B cell (primary cell): ENCODE data around the gene APOB. TPM values are rescaled to one million over a fixed set of nuclear protein-coding genes. Genes with fewer than 3 reads are reported as not detected.

Source experiments
- ATAC-seq: fragments of 200-7000 bp; cut with Tn5 transposase; one replicate; pipeline ENCODE4 v1.10.0; 2021; ENCODE audit warnings: low read depth, mild to moderate bottlenecking, moderate number of reproducible peaks, moderate library complexity
- CTCF ChIA-PET: fragments of 350-600 bp; sonication (Branson Sonifier 250); formaldehyde crosslinking; loops from one replicate; lab custom pipeline; 2021; ENCODE audit warnings: antibody characterized with exemption, inconsistent platforms; lab: Charles Lee
- POLR2A ChIA-PET: fragments of 350-600 bp; sonication (Branson Sonifier 250); formaldehyde crosslinking; loops from one replicate; lab custom pipeline; 2021; ENCODE audit warnings: antibody characterized with exemption; lab: Charles Lee
- DNase-seq: peaks from one replicate; pipeline ENCODE4 v3.0.0; 2013
- H2AFZ ChIP-seq: 2 replicates; pipeline ENCODE4 v1.6.1; 2012; ENCODE audit warnings: mild to moderate bottlenecking, low read depth, low read length; ENCODE audit not compliant: insufficient read depth, poor library complexity, severe bottlenecking
- H3K27ac ChIP-seq, 2 donors: 1 replicate in 1 of 2; 2 replicates in 1 of 2; pipeline ENCODE4 v1.5.1; 2012 to 2013; ENCODE audit warnings: low read length in 2 of 2, mild to moderate bottlenecking in 2 of 2, moderate library complexity in 1 of 2
- H3K27me3 ChIP-seq, 4 experiments: fragments of 200-600 bp in 1 of 4; sonication (generic) in 1 of 4; replicated peaks in 1 of 4; 1 replicate in 2 of 4; 2 replicates in 2 of 4; pipeline versions ENCODE4 v1.6.1 to v1.7.0; 2013 to 2016; ENCODE audit warnings: low read length in 3 of 4, mild to moderate bottlenecking in 2 of 4, mixed read lengths in 1 of 4, moderate library complexity in 1 of 4; ENCODE audit not compliant: insufficient read depth in 4 of 4, control insufficient read depth in 3 of 4; ENCODE audit errors: control extremely low read depth in 1 of 4
- H3K36me3 ChIP-seq, 2 experiments: replicated peaks in 1 of 2; 1 replicate in 1 of 2; 2 replicates in 1 of 2; pipeline versions ENCODE4 v1.6.1 to v1.7.1; 2013; ENCODE audit warnings: low read length in 1 of 2; ENCODE audit not compliant: insufficient read depth in 2 of 2, control insufficient read depth in 1 of 2; ENCODE audit errors: control extremely low read depth in 1 of 2, extremely low read depth in 1 of 2
- H3K4me1 ChIP-seq, 2 donors: fragments of 200-600 bp in 1 of 2; sonication (generic) in 1 of 2; 1 replicate in 1 of 2; 2 replicates in 1 of 2; pipeline versions ENCODE4 v1.5.1 to v1.6.1; 2013 to 2017; ENCODE audit warnings: low read length in 2 of 2; ENCODE audit not compliant: control insufficient read depth in 2 of 2, insufficient read depth in 2 of 2
- H3K4me2 ChIP-seq: replicated peaks from 2 replicates; pipeline ENCODE3; 2012; ENCODE audit warnings: mild to moderate bottlenecking, low read depth, low read length; ENCODE audit not compliant: poor library complexity, severe bottlenecking
- H3K4me3 ChIP-seq, 5 experiments: fragments of 200-600 bp in 1 of 5; sonication (generic) in 1 of 5; 1 replicate in 3 of 5; 2 replicates in 2 of 5; pipeline versions ENCODE4 v1.5.1 to v1.7.0; 2011 to 2016; ENCODE audit warnings: low read length in 4 of 5, mild to moderate bottlenecking in 4 of 5, low read depth in 2 of 5, control low read depth in 1 of 5, moderate library complexity in 1 of 5; ENCODE audit not compliant: insufficient read depth in 1 of 5; ENCODE audit errors: control extremely low read depth in 1 of 5, extremely low read depth in 1 of 5
- H3K79me2 ChIP-seq: fragments of 200-600 bp; sonication (generic); one replicate; pipeline ENCODE4 v1.6.0; 2016; ENCODE audit warnings: low read length; ENCODE audit not compliant: control insufficient read depth, insufficient read depth
- H3K9ac ChIP-seq: fragments of 200-600 bp; sonication (generic); 2 replicates; pipeline ENCODE4 v1.6.1; 2017; ENCODE audit warnings: mild to moderate bottlenecking, low read length, moderate library complexity
- H3K9me3 ChIP-seq, 3 donors: one replicate each; pipeline versions ENCODE4 v1.6.1 to v1.7.1; 2013; ENCODE audit warnings: low read length in 2 of 3; ENCODE audit not compliant: control insufficient read depth in 2 of 3, insufficient read depth in 1 of 3; ENCODE audit errors: control extremely low read depth in 1 of 3
- H4K20me1 ChIP-seq: 2 replicates; pipeline ENCODE4 v1.6.0; 2012; ENCODE audit warnings: mild to moderate bottlenecking, low read length; ENCODE audit not compliant: insufficient read depth, control insufficient read depth, poor library complexity, severe bottlenecking
- H3K27ac Mint-ChIP-seq: one replicate; pipeline ENCODE4 v1.8.0; 2021; ENCODE audit warnings: mixed read lengths
- H3K27me3 Mint-ChIP-seq: one replicate; pipeline ENCODE4 v1.8.0; 2021; ENCODE audit warnings: mixed read lengths
- H3K4me1 Mint-ChIP-seq: one replicate; pipeline ENCODE4 v1.8.0; 2021; ENCODE audit warnings: mixed read lengths
- H3K4me3 Mint-ChIP-seq: one replicate; pipeline ENCODE4 v1.8.0; 2021; ENCODE audit warnings: mixed read lengths
- H3K9me3 Mint-ChIP-seq: one replicate; pipeline ENCODE4 v1.8.0; 2022; ENCODE audit warnings: mixed read lengths; ENCODE audit not compliant: insufficient read depth
- CTCF ChIP-seq: fragments of 200-600 bp; IDR thresholded peaks from one replicate; pipeline ENCODE4 v1.8.0; 2022; ENCODE audit warnings: antibody characterized with exemption, mild to moderate bottlenecking
- EZH2 ChIP-seq: IDR thresholded peaks from 2 replicates; pipeline ENCODE4 v1.6.1; 2012; ENCODE audit warnings: borderline replicate concordance, low read depth, mild to moderate bottlenecking, moderate library complexity, low read length; ENCODE audit not compliant: insufficient read depth, poor library complexity, severe bottlenecking
- WGBS: methylation state at CpG from one replicate; pipeline ENCODE4 v1.1.5; 2013; ENCODE audit warnings: missing lambda C conversion rate; ENCODE audit not compliant: insufficient coverage; 5-methylcytosine and 5-hydroxymethylcytosine counted together
- intact Hi-C: fragments of 100-400 bp; cut with micrococcal nuclease; formaldehyde crosslinking; loops from one replicate; pipeline ENCODE4 v1.10.0; 2022
- polyA plus RNA-seq: library from polyadenylated mRNA; depleted of rRNA; stranded (reverse); fragments of >200 nt; gene quantifications from 2 replicates; pipeline ENCODE4 v1.2.3, GENCODE V29; 2012
- total RNA-seq, 2 donors: library from RNA; stranded (reverse); fragments of 120-200 nt in 1 of 2; gene quantifications; 1 replicate in 1 of 2; 2 replicates in 1 of 2; pipeline versions ENCODE4 v1.2.3 to v1.2.4, GENCODE V29; 2013 to 2022

The APOB gene
- total and polyA plus RNA-seq, 2 donors (not counting 1 experiment from before 2014, with no cell fraction given): not detected

- no peak for TF ChIP-seq EZH2
- ChIA-PET CTCF (no interaction called here), POLR2A (interaction anchor here (0.6 kb wide), 1 partner anchor 37 kb away, joined by 5 read pairs; no protein-coding TSS in a partner anchor)
- Histone ChIP-seq H3K27ac (no peak overlapping the region), H3K4me1 (no peaks in the 10 kb centered on the region), H2AFZ (no peak overlapping the region), H3K79me2 (no peaks in the 10 kb centered on the region), H3K9ac (no peak overlapping the region), H3K4me3 (no peak overlapping the region), H3K36me3 (no peaks in the 10 kb centered on the region), H4K20me1 (no peaks in the 10 kb centered on the region), H3K4me2 (no peak overlapping the region), H3K27me3 (peaks cover 0 to 2% (median under 1%) of the 10 kb centered on the region in 4 experiments), H3K9me3 (no peaks in the 10 kb centered on the region)
- WGBS: 90% methylated on average over 1 of the region's 1 CpG
- Mint-ChIP-seq H3K4me3 (no peak overlapping the region), H3K4me1 (no peaks in the 10 kb centered on the region), H3K27ac (no peak overlapping the region), H3K27me3 (peaks cover 12% of the 10 kb centered on the region), H3K9me3 (no peaks in the 10 kb centered on the region)
- ATAC-seq (no peak), DNase-seq (no peak)
- intact Hi-C loops: no loop called here
Observed at GRCh38 chr2:21021430-21021829, 22.4 kb downstream of the APOB start.

GRCh38 chr2:21020668-21021288 is 23.1 kb downstream of the APOB start:
- Histone ChIP-seq H3K79me2 (no peaks in the 10 kb centered on the region), H3K27me3 (peaks cover 0 to 2% (median under 1%) of the 10 kb centered on the region in 4 experiments), H4K20me1 (no peaks in the 10 kb centered on the region), H3K27ac (no peak overlapping the region), H2AFZ (no peak overlapping the region), H3K4me3 (no peak overlapping the region), H3K4me1 (no peaks in the 10 kb centered on the region), H3K9me3 (no peaks in the 10 kb centered on the region), H3K4me2 (no peak overlapping the region), H3K36me3 (no peaks in the 10 kb centered on the region), H3K9ac (no peak overlapping the region)
- Mint-ChIP-seq H3K27ac (no peak overlapping the region), H3K27me3 (peaks cover 12% of the 10 kb centered on the region), H3K9me3 (no peaks in the 10 kb centered on the region), H3K4me3 (no peak overlapping the region), H3K4me1 (no peaks in the 10 kb centered on the region)
- intact Hi-C loops: no loop called here
- DNase-seq (no peak), ATAC-seq (no peak)
- CTCF ChIA-PET: no interaction called here
- POLR2A ChIA-PET: no interaction called here
- TF ChIP-seq CTCF (no peak), EZH2 (no peak)
- 92% methylated on average over 2 of the region's 2 CpGs for WGBS
